Right renal pelvis (tissue), 4 donors: Measurements from ENCODE around the gene NLK. TPM values are rescaled to one million over a fixed set of nuclear protein-coding genes. Genes with fewer than 3 reads are reported as not detected.
"Not testable (repeated sequence)": the region's sequence is repeated elsewhere in the genome, so short reads cannot be mapped to it uniquely, and the experiment has no call there.

Source experiments
- DNase-seq, 4 donors: peaks; one replicate each; pipeline ENCODE4 v3.0.0-alpha.2; 2013; ENCODE audit warnings: low read depth in 4 of 4, low spot score in 3 of 4, missing footprints in 1 of 4
- polyA plus RNA-seq, 4 donors: library from polyadenylated mRNA; unstranded; fragments of 120-200 nt; gene quantifications; one replicate each; pipeline ENCODE4 v1.2.1, GENCODE V29; 2013; ENCODE audit not compliant: insufficient read length in 4 of 4

Gene NLK
- polyA plus RNA-seq, 4 donors = 49.2 to 63.0 (median 53.7) TPM

DNA sequence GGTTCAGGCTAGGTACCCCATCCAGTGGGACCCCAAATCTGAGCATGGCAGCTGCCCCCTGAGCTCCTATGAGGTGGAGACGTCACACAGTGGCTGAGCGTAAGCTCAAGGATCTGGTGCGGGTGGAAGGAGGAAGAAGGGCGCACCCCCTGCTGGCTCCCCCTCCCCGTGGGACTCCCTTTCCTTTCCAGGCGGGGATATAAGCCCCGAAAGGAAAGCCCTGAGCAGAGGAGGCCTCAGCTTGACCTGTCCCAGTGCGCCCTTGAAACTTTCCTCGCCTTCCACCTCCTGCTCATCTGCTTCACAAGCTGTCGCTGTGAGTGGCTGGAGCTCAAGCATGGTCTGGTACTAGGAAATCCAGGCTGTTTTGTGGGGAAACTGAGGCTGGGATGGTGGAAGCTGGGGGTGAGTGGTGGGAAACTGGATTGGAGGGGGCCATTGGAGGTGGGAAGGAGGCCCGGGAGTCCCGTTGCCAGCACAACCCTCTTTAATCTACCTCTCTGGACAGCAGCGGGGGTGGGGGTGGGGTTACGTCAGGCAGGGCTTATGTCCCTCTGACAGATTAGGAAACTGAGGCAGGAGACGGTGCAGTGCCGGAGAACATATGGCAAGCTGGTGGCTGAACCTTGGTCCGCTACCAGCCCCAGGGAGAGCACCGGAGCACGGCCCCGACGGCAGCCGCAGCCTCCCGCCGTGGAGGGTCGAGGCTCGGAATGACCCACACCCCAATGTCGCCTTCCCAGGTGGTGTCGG is 184.3 kb downstream of the NLK start:
- DNase-seq = no peak

DNA sequence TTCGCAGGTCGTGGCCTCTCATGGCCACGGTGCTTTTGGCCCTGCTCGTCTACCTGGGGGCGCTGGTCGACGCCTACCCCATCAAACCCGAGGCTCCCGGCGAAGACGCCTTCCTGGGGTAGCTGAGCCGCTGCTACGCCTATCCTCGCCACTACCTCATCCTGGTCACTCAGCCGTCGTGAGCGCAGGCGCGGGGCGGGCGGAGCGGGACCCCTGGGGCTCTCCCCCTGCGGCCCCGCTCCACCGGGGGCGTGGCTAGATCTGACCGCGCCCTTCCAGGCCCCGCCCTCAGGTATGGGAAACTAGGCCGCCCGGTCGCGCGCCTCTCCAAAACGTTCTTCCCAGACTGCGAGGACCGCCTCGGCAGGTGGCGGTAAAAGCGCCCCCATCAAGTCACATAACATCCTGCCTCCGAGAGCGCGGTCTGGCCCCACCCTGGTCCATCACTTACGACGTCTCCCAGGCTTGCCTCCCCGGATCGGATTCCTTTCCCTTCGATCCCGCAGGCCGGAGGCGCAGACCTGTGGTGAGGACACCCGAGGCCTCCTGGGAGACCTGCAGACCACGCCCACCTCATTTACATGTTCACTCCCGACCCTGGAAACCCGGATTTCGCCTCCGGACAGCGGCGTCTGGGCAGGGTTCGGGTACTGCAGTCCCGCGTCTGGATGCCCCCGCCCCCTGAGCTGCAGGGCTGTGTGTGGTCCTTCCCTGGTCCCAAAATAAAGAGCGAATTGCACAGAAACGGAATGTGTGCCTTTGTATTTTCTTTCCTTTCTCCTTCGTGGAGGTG is 185.0 kb downstream of the NLK start:
- DNase-seq = peak; percentile 49 to 61 (median 57)

DNA sequence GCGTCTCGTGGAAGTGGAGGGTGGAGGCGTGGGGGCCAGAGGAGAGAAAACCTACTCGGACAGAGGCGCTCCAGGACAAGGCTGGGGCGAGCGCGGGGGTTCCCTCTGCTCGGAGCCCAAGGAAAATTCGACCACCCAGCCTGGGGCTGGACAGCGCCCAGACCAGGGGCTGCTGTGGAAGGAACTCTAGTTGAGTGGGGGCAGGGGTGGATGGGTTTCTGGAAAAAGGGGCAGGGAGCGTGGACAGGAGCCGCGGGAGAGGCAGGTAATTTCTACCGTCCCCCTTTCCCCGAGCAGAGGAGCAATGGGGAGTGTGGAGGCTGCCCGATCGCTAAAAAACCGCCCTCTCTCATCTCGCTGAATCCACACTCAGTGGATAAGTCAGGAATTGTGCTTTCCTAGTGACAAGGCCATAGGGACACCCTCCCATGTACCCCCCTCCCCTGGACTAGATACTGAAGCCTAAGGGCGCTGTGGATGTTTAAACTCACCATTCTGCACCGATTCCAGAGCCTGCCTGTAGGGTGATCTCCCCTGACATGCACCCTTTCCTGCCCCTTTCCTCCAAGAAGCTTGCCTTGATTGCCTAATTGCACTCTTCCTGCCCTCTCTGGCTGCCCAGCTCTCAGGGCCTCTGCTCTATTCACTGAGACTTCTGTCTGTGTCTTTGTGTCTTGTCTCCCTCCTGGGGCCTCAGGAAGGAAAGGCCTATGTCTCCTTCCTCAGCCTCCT is 185.8 kb downstream of the NLK start:
- DNase-seq = no peak

DNA sequence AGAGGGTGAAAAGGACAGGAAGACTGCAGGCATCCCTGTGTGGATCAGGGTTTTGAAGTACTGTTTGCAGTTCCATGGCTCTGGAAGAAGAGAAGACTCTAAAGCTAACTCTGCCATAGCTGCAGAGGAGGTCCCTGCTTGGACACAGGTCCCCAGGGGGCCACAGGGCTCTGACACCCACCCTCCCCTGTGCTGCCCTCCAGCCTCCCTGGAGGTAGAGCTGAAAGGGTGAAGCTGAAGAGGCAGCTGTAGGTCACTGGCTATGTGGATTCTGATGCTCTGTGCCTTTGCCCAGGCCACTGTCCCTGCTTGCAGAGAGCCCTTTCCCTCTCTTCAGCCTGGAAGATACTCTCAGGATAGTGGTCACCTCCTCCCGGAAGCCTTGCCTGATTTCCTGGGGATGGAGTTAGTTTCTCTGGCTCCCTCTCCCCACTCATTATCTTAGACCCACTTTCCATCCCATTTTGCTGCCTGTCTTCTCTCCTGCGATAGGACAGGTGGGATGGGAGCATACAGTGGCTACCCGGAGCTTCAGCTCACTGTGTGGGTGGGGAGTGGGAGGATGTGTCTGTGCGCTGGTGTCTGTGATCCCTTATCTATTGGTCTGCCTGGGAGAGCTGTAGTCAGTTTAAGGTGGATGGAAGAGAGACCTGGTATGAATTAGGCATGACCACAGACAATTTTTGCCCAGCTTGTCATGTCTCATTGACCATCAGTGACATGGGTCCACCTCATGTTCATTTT is 186.7 kb downstream of the NLK start:
- DNase-seq = no peak

DNA sequence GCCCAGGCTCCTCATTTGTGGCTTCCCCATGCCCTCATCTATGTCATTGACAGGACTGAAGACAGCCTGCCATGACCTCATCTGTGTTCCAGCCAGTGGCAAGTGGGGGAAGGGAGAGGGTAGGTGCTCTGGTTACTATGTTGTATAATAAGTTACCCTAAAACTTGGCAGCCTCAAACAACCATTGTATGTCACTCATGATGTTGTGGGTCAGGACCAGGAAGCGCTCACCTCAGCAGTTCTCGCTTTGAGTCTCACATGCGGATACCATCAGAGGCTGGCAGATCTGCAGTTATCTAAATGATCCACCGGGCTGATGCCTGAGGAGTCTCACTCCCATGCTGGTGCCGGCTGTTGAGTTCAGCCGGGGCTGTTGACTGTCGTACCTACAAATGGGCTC is 187.5 kb downstream of the NLK start:
- DNase-seq = no peak

DNA sequence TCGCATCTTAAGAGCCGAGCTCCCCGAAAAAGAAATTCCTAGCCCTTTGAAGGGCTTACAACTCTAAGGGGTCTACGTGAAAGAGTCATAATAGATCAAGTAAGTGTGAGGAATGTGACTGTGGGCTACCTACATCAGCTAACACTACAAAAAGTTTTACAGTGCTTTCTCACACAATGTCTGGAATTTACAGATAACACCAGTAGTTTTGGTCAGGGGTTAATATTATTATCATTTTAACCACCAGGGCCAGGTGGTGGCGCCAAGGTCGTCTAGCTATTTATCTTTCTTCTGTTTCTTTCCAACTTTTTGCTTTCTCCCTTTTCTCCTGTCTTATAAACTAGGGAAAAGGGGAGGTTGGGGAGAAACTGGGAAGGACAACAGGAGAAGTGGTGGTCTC is 188.1 kb downstream of the NLK start:
- DNase-seq = not testable (repeated sequence)

DNA sequence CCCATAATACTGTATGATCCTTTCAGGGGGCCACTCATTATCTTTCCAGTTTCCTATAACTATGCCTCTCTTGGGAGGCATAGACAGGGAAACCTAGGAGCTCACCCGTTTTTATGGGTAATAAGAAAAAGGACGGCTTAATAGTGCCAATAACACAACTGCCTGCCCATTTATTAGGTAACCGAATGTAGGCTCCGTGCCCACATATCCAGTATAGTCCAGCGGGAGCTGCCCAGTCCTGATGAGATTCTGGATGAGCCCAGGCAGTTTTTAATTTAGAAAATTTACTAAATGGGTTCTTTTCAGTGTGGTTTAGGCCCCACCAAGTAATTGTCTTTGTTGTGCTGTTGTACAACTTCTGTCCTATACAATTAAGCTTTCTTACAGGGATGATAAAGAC is 189.1 kb downstream of the NLK start:
- DNase-seq = not testable (repeated sequence)

DNA sequence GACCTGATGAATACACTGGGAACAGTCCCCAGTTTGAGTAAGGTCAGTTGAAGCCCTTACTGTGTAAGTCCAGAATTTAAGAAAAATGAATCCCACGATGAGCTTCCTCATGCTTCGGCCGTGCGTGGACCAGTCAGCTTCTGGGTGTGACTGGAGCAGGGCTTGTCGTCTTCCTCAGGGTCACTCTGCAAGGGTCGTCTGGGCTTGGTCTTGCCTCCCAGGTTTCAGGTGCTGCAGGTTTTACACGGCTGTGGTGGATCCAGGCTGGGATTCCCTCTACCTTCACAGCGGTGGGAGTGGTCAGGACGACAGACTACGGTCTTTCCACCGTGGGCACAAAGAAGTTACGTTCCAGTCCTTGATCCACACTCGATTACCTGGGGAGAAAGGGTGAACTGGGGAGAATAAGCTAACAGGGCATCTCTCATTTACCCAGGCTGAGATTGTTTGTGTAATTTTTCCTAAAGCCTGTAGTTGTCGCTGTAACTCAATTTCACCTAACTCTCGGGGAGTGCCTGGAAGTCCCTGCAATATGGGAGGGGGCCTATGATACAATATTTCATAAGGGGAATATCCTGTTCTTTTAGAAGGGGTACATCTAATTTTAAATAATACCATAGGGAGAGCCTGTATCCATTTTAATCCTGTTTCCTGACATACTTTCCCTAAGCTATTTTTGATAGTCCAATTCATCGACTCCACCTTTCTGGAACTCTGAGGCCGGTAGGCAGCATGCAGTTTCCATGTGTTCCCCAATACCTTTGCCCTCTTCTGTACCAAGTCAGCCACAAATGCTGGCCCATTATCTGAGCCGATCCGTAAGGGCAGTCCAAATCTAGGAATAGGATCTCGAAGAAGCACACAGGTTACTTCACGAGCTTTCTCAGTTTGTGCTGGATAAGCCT is 190.7 kb downstream of the NLK start:
- not testable (repeated sequence) for DNase-seq

DNA sequence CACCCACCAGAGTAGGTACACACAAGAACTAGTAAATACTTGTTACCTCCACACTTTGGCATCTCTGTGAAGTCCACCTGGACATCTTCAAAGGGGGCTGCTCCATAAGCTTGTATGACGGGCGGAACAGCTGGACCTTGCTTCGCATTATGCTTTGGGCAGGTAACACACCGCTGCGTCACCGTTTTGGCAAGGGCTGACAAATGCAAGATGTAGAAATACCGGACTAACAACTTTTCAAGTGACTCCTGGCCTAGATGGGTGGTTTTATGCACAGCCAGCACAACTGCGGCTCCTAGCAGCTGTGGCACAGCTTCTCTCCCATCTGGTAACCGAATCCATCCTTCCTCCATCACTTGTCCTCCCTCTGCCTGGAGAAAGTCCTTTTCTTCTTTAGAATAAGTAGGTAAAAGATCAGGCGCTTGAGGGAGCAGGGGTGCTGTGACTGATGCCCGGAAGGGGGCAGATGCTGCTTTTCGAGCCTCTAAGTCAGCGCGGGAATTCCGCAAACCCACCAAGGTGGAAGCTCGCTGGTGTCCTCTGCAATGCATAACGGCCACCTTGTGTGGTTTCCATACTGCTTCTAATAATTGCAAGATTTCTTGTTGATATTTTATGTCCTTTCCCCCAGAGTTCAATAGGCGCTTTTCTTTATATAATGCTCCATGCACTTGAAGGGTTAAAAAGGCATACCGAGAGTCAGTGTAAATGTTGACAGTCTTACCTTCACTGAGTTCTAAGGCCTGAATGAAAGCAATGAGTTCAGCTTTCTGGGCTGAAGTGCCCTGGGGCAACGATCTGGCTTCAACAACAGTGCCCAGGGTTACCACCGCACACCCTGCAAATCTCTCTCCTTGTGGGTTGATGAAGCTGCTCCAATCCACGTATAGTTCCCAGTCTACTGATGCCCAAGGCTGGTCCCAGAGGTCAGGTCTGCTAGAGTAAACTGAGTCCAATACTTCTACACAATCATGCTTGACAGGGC is 191.7 kb downstream of the NLK start:
- peak in 1 of 4 donors; percentile 64 for DNase-seq

DNA sequence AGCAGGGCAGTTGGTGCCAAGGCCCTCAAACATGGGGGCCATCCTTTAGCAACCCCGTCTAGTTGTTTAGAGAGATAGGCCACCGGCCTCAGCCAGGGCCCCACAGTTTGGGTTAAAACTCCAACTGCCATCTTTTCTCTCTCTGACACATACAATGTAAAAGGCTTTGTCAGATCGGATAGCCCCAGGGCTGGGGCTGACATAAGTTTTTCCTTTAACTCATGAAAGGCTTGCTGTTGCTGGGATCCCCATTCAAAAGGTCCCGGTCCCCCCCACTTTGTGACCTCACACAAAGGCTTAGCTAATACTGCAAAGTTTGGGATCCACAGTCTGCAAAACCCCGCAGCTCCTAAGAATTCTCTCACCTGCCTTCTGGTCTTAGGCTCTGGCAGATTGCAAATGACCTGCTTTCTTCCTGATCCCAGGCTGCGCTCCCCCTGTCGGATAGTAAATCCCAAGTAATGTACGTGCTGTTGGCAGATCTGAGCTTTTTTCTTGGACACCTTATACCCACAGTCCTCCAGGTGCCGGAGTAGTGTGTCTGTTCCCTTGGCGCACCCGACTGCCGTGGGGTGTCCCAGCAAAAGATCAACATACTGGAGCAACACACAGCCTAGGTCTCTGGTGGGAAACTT is 192.7 kb downstream of the NLK start:
- not testable (repeated sequence) for DNase-seq

DNA sequence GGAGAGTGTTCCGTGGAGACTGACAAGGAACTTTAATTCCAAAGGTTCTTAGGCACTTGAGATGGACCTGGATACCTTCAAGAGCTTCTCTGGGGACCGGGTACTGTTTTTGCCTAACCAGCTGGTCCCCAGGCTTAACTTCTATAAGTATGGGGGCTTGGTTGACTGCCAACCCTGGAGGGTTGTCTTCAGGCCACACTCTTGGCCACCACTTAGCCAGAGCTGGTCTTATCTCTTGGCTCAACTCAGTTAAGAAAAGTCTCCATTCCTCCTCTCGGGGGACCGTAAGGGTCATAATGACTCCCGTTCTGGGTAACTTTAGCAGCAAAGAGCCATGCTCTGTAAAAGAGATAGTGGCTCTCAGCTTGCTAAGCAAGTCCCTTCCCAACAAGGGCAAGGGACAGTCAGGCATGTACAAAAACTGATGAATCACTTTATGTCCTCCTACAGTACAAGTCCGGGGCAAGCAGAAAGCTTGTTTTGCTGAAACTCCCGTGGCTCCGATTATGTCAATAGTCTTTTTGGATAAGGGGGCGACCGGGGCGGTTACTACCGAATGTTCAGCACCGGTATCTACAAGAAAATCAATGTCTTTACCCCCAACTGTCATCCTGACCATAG is 193.7 kb downstream of the NLK start:
- not testable (repeated sequence) for DNase-seq

DNA sequence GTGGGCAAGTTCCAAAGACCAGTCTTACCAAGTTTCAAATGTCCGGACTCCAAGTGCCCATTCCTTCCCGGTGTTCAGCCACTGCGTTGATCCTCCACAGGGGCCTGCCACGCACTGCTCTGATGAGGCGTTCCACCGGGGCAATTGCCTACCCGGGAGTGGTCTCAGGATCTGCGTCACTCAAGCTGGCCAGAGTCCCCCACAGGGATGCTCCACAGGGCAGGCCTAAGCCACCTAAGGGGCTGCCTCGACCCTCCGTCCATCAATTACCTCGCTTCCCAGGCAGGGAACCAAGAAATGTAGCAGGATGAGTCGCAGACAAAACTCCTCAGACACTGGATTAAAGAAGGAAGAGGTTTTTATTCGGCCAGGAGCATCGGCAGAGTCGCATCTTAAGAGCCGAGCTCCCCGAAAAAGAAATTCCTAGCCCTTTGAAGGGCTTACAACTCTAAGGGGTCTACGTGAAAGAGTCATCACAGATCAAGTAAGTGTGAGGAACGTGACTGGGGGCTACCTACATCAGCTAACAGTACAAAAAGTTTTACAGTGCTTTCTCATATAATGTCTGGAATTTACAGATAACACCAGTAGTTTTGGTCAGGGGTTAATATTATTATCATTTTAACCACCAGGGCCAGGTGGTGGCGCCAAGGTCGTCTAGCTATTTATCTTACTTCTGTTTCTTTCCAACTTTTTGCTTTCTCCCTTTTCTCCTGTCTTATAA is 196.2 kb downstream of the NLK start:
- not testable (repeated sequence) for DNase-seq

DNA sequence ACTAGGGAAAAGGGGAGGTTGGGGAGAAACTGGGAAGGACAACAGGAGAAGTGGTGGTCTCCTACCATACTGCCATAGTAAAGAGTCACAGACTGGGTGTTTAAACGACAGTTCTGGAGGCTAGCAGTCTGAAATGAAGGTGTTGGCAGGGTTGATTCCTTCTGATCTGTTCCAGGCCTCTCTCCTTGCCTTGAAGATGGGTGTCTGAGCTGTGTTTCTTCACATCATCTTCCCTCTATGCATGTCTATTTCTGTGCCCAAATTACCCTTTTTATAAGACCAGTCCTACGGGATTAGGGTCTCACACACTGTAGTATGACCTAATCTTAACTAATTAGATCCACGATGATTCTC is 196.8 kb downstream of the NLK start:
- no peak for DNase-seq

DNA sequence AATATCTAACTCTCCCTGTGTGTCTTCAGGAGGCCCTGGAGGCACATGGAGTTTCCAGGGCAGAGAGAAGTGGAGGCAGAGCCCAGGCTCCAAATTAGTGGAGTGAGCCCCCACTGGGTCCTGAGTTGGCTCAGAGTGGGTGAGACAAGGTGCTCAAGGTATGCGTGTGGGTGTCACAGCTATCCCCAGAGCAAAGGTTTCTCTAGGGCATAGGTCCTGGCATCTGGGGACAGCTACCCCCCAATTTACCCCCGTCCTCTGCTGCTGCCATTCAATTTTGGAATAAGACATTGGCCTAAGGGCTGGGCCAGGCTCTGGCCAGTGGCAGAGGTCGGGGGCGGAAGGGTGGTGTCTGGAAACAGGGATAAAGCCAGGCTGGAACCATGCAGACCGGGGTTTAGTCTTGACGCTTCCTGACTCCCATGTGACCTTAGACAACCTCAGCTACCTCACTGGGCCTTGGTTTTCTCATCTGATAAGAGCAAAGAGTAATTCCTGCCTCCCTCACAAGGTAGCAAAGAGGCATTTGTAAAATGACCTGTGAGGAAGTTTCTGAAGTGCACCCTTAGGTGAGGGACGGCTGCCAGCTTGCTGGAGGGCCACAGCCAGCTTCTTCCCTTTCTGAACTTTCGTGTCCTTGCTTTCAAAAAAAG is 198.3 kb downstream of the NLK start:
- DNase-seq = no peak

DNA sequence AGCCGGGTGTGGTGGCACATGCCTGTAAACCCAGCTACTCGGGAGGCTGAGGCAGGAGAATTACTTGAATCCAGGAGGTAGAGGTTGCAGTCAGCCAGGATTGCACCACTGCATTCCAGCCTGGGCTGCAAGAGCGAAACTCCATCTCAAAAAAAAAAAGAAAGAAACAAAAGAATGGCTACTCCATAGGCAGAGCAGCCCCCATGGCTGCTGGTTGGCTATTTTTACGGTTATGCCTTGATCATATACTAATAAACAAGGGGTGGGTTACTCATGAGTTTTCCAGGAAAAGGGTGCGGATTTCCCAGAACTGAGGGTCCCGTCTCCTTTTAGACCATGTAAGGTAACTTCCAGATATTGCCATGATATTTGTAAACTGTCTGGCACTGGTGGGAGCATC is 200.3 kb downstream of the NLK start:
- DNase-seq = no peak

DNA sequence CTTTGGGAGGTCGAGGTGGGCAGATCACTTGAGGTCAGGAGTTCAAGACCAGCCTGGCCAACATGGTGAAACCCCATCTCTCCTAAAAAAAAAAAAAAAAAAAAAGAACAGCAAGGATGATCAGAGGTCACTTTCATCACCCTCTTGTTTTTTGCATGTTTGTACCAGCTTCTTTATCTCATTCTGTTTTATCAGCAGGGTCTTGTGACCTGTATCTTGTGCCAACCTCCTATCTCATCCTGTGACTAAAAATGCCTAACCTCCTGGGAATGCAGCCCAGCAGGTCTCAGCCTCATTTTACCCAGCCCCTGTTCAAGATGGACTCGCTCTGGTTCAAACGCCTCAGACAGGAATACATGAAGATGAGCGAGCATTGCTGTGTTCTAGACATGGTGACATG is 200.8 kb downstream of the NLK start:
- DNase-seq = not testable (repeated sequence)
